DOHH2 (cell line): ENCODE results near the gene MAML2.

ENCODE experiments used
- EZH2phosphoT487 ChIP-seq: fragments of 200-600 bp; sonication (generic); IDR thresholded peaks from 2 replicates; pipeline ENCODE4 v1.6.1; 2017; ENCODE audit warnings: borderline replicate concordance, mild to moderate bottlenecking, antibody characterized with exemption, low read length, moderate library complexity, mixed read lengths
- TF ChIP-seq, protein P1 (sequence below): fragments of 200-600 bp; sonication (generic); IDR thresholded peaks from one replicate; pipeline ENCODE4 v1.5.1; 2014; ENCODE audit warnings: antibody characterized with exemption, mild to moderate bottlenecking, low read depth, low read length; ENCODE audit not compliant: poor library complexity, severe bottlenecking

- TF ChIP-seq, protein P1, sequence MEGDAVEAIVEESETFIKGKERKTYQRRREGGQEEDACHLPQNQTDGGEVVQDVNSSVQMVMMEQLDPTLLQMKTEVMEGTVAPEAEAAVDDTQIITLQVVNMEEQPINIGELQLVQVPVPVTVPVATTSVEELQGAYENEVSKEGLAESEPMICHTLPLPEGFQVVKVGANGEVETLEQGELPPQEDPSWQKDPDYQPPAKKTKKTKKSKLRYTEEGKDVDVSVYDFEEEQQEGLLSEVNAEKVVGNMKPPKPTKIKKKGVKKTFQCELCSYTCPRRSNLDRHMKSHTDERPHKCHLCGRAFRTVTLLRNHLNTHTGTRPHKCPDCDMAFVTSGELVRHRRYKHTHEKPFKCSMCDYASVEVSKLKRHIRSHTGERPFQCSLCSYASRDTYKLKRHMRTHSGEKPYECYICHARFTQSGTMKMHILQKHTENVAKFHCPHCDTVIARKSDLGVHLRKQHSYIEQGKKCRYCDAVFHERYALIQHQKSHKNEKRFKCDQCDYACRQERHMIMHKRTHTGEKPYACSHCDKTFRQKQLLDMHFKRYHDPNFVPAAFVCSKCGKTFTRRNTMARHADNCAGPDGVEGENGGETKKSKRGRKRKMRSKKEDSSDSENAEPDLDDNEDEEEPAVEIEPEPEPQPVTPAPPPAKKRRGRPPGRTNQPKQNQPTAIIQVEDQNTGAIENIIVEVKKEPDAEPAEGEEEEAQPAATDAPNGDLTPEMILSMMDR = no peak
- TF ChIP-seq EZH2phosphoT487 = no peak
Observed at GRCh38 chr11:96323642-96323985, 19.4 kb downstream of the MAML2 start.
